GM21576 (cell line): ENCODE results near the gene CD28.
"Not testable (repeated sequence)": the region's sequence is repeated elsewhere in the genome, so short reads cannot be mapped to it uniquely, and the experiment has no call there.

Experiments
- ATAC-seq: cut with Tn5 transposase; IDR thresholded peaks from one replicate; pipeline ENCODE4 v1.9.1; 2021; ENCODE audit warnings: mild to moderate bottlenecking, moderate library complexity; ENCODE audit not compliant: unreplicated experiment

CD28 gene

DNA sequence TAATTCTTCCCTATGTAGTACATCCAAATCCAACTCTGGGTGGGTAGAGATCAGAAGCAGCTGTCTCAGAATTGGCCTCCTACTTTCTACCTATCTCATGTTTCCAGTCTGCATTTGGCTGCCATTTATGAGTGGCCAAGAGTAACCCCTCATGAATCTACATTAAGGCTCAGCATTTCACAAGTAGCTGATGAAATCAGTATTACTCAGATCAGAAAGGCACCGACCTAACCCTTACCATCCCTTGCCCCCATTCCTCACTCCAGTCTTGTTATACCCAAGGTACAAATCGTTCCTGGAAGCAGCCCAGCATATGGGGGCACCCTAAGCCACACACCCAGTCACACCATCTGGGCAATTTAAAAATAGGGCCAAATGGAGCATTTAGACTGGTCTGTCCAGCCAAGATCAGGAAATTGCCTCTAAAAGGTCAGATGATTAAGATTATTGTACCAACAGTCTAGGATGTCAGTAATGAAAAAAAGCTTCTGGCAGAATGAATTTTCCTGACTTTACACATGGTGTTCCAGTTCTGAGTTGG is 37.1 kb downstream of the CD28 start:
- no peak for ATAC-seq

DNA sequence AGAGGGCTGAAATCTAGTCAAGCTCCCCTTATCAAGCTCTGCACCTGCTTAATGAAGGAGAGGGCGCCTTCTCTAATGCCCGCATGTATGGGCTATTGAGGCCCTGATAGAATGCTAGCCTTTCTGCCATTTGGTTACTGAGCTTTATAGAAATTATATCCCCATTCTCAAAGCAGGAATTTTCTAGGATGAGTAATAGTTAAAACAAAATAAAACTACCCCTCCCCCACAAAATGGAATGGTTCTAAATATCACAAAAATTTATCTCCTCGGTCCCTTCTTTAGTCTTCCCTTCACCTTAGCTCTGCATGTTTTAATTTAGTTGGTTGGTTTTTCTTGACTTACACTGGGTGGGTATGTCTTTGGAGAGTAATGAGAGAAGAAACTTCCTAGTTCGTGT is 37.7 kb downstream of the CD28 start:
- ATAC-seq: no peak

DNA sequence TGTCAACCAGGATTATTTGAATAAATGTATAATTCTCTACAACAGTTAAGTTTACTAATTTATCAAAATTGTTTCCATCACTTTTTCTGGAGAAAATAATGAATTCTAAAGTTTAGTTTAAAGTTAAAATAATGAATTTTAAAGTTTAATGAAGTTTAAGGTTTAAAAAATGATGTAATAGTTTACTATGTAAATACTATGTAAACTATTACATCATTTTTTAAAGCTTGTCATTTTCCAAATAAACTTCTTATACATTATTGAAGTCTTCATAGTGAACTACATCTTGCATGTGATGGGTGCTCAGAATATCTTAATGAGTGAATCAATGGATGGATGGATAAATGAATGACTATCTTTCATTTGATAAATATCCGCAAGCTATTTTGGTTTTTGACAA is 38.8 kb downstream of the CD28 start:
- ATAC-seq: no peak

DNA sequence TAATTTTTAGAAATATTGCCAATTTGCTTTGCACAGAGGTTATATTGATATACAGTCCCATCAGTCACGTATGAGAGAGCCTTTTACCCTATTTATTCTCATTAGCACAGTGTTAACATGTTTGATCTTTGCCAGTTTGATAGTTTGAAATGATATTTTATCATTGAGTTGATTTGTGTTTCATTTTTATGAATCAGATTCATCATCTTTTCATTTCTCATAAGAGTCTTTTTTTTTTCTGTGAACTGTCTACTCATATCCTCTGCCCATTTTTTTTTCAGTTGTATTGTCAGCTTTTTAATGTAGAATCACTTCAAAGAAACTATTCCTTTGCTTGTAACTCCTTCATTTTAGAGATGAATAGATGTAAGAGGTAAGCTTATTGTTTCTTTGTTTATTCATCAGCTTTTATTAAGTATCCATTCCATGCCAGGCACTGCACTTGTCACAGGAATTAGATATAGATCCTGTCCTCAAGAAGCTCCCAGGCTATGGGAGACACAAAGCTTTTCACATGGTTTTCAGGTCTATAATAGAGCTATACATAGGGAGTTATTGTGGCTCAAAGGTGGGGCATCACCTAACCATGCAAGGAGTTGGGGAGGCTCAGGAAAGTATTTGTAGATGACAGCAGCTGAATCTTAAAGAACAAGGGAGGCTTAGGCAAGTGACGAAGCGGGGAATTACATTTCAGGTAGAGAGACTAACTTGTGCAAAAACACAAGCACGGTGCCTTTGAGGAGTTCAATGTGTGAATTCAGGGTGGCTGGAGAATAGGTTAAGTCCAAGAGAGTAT is 42.1 kb downstream of the CD28 start:
- no peak for ATAC-seq

DNA sequence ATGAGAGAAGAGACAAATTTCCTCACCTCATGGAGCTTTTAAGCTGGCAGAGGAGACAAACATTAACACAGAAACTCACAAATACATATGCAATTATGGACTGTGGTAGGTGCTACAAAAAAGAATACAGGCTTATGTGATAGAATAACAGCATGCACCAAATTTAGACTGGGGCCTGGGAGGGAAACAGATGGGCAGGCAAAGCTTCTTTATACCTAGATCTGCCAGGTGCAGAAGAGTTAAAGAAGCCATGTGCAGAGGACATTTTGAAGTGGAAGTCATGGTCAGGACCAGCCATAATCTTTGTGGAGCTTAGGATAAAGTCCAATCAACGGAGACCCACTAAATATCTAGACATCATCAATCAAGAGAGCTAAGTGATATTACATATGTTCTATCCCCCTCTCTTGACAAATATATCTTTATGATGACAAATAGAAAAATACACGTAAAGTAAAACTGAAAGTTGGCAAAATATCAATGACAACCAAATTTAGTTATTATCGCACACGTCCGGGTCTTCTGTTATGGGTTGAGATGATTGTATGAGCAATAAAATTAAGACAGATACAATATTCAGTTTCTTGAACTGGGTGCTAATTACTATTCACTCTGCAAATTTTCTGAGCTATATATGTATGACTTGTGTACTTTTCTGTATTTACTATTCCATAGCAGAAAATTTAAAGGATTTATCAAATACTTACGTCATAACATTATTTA is 44.1 kb downstream of the CD28 start:
- no peak for ATAC-seq

DNA sequence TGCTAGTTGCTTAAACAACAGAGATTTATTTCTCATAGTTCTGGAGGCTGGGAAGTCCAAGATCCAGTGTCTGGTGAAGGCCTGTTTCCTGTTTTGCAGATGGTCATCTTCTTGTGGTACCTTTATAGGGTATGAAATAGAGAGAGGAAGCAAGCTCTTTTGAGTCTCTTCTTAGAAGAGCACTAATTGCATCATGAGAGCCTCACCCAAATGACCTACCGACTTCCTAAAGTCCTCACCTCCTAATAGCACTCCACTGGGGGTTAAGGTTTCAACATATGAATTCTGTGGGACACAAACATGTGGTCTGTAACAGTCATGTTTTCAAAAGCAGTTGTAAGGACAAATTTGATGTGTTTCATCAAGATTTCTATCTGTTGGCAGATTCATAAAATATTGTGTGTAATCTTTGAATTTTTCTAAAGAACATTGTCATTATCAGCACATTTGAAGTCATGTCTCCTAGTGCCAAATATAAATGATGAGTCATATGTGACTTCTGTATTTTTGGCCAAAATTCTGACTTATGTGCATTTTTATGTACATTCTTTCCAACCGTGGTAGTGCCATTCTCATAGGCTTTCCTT is 45.3 kb downstream of the CD28 start:
- ATAC-seq: no peak

DNA sequence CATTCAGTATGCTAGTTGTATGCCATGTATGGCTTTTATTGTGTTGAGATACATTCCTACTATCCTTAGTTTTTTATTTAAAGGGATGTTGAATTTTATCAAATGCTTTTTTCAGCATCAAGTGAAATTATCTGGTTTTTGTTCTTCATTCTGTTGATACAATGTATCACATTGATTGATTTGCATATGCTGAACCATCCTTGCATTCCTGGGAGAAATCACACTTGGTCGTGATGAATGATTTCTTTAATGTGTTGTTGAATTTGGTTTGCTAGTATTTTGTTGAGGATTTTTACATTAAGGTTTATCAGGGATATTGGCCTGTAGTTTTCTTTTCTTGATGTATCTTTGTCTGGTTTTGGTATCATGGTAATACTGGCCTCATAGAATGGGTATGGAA is 49.7 kb downstream of the CD28 start:
- no peak for ATAC-seq

DNA sequence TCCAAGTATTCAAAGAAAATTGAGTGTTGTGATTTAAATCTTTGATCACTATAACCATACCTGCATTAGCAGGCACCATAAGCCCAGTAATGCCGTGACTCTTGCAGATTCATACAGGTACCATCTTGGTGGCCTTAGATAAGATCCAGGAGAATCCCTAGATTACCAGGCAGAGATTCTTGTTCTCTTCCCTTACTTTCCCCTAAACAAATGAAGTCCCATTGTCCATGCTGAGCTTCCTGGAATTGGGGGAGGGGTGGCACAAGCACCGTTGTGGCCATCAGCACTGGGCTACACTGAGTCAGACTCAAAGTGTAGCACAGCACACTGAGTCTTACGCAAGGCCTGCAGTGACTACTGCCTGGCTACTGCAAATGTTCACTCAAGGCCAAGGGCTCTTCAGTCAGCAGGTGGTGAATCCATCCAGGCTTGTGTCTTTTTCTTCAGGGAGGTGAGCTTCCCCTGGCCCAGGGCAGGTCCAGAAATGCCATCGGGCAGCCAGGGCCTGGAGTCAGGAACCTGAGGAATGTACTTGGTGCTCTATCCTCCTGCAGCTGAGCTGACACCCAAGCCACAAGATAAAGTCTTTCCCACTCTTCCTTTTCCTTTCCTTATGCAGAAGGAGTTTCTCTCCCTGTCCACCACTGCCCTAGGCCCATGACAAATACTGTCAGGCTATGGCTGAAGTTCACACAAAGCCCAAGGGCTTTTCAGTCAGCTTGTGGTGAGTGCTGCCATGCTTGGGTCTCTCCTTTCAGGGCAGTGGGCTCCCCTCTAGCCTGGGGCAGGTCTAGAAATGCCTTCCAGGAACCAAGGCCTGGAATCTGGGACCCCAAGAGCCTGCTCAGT is 52.6 kb downstream of the CD28 start:
- ATAC-seq: no peak

DNA sequence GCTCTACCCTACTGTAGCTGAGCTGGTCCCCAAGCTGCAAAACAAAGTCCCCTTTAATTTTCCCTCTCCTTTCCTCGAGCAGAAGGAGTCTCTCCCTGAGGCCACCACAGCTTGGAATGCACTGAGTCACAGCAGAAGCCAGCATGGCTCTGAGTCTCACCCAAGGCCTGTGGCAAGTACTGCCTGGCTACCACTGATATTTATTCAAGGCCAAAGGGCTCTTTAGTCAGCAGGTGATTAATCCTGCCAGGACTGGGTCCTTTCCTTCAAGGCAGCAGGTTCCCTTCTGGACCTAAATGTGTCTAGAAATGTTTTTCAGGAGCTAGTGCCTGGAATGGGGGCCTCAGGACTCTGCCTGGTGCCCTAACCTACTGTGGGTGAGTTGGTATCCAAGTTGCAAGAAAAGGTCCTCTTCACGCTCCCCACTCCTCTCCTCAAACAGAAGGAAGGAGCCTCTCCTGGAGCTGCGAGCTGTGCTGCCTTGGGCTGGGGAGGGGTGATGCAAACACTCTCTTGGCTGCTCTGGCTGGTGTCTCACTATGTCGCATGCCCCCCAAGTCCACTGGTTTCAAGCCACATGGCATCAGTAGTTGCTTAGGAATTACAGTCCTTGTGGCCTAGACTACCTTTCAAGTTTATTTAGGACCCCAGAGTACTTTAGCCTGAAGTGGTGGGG is 53.4 kb downstream of the CD28 start:
- ATAC-seq: no peak

DNA sequence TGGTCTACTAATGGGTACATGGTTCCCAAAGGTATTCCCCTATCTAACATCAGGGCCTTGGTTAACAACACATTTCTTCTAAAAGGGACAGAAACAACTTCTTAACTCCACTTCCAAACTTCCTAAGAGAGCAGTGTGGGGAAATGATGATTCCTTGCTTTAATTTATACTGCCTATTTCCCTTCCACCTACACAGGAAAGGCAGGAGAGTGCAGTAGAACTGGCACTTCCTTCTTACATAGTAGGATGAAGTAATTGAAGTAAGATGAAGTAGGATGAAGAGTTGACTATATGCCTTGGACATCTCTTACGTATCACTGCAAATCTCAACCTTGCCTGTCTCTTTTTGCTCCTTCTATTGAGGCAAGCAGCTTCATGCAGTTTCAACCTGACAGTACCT is 54.7 kb downstream of the CD28 start:
- no peak for ATAC-seq

DNA sequence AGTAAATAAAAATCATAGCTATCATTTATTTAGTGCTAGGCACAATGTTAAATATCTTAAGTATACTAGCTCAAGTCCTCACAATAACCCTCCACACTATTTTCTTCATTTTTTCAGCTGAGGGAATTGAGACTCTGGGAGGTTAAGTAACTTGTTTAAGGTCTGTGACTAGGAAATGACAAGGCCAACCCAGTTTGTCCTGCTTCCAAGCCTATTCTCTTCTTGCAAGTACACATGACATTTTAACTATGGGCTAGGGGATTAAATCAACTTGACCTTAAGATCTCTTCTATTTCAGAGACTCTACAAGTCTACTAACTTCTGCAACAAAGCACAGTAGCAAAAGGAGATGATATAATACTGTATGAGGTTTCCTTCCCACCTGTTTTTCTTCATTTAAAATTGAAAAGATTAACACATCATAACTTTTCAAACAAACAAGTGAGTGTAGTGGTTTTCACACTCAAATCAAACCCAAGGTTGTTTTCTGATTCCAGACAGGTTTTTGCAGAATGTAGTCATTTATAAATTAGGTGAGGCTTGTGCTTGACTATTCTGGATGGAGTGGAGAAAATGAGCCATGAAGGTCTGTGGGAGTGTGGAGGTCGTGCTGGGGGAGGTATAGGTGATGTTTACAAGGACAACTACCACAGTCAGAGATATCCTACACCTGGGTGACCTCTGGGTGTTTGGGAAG is 57.0 kb downstream of the CD28 start:
- ATAC-seq: no peak

DNA sequence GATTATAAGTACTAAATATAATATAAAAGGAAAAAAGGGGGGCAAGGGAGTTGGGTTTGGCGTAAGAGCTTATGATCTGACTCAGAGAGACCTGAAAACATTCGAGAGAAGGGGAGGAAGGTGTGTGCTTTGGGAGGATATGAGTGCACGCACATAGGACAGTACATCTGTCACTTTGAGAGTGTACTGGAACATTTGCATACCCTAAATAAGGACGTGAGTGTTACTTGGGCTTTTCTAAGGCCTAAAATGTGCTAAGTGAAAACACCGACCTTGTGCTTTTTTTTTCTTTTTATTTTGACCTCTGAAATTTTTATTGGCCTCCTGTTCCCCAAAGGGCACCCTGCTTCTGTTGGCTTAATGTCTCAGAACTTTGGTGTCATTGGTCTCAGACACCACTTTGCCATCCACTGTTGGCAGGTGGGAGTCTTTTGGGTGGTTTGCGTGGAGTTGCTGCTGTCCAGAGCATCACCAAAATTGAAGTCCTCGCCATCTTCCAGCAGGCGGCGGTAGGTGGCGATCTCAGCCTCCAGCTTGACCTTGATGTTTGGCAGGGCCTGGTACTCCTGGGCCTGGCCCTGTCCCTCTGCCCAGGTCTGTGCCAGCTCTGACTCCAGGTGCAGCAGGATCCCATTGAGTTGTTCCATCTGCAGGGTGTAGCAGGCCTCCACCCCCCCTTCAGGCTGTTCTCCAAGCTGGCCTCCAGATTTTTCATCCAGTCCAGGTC is 57.7 kb downstream of the CD28 start:
- ATAC-seq: no peak

DNA sequence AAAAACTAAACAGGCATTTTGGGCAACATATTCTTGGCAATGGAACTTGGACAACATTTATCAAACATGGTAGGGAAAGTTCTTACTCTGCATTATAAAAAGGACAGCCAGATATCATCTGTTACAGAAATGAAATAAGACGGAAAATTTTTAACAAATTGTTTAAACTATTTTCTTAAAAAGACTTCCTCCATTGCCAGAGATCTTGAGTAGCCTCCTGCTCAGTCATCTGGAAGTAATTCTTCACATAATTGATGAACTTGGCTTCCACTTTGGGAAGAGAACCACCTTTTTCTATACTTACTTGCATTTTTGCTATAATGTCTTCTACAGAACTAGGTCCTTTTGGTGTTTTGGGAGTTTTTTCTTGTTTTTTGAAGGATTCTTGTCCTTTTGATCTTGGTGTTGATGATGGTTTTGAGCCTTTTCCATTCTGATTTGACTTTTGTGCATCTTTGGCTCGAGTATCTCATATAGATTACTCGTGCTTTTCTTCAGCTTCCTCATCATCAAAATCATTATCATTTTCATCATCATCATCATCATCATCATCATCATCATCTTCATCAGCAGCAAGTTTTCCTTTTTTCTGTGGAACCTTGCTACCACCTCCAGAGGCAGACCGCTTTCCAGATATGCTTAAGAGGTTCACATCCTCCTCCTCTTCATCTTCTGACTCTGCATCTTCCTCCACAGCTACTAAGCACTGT is 66.2 kb downstream of the CD28 start:
- no peak for ATAC-seq

DNA sequence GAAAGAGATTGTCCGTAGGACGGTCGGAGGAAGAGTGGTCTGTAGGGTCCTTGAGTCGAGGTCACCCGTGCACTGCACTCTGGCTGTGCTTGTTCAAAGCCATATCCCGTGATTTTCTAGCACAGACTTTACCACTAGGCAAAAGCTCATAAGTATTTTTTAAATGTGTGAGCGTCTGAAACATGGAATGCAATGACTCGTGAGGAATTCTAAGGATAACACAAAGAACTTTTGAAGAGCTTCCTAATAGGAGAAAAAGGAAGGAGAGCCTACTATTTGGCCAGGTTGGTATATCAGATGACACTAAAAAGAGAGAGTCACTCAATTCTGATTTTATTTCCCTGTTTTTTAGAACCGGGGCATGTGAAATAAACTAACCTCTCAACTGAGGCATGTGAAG is 68.3 kb downstream of the CD28 start:
- no peak for ATAC-seq

DNA sequence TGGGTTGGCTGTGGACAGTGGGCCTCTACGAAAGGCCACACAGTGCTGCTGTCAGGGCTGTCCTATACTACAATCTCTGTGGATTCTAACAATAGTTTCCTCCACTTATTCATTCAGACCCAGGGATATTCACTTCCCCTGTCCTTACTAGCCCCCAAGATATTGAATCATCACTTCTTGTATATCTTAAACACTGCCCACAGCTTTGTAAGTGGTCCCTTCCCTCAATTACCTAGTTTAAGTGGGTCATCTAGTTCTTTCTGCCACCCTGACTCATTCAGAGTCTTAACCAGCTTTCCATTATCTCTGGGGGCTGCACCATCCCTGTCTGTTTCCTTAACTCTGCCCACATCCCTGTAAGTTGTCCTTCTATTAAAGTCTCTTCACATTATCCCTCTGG is 69.2 kb downstream of the CD28 start:
- ATAC-seq: no peak

DNA sequence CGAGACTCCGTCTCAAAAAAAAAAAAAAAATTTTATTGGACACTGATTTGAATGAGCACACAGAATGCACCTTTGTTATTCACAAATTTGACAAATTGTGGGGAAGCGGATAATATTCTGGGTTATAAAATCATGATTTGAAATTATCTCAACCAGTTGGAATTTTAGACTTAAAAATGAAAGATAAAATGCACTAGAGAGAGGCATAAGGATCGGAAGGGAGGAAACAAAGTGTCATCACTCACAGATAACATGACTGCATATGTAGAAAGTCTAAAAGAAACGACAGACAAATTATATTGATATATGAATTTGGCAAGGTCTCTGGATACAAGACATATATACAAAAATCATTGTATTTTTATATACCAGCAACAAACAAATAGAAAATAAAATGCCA is 70.6 kb downstream of the CD28 start:
- ATAC-seq: no peak

DNA sequence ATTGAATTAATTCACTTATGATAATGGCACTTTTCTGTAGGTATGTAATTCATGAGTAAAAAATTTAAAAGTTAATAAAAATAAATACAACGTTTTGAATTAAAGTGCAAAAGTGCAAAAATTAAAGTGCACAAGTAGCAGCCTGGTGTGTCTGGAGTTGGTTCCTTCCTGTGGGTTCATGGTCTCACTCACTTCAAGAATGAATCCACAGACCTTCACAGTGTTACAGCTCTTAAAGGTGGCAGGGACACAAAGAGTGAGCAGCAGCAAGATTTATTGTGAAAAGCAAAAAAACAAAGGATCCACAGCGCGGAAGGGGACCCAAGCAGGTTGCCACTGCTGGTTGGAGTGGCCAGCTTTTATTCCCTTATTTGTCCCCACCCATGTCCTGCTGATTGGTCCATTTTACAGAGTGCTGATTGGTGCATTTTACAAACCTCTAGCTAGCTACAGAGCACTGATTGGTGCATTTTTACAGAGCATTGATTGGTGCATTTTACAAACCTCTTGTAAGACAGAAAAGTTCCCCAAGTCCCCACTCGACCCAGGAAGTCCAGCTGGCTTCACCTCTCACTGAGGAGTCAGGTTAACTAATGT is 73.1 kb downstream of the CD28 start:
- not testable (repeated sequence) for ATAC-seq

DNA sequence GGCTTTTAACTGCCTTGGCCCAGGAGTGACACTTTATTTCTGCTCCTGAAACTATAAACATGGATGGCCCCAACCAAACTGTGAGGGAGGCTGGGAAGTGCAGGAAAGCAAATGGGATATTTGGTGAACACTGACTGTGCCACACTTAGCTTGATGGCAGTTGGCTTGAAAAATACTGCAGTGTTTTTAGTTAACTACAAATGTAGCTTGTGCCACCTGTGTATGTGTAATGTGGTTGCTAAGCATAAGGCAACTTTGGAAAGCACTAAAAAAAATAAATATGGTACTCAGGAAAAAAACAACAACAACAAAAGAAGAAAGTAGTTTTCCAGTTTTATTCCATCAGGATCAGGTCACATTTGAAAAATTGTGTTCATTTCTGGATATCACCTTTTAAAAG is 73.8 kb downstream of the CD28 start:
- no peak for ATAC-seq
